Gastroesophageal sphincter (tissue), 3 donors: ENCODE results near the gene FHIP2A.

Experiments
- CTCF ChIP-seq, 4 experiments: fragments of 200-600 bp in 2 of 4; fragments of 450-650 bp in 2 of 4; sonication (generic) in 1 of 4; IDR thresholded peaks; one replicate each; pipeline ENCODE4 v1.5.1; 2017 to 2019; ENCODE audit warnings: antibody characterized with exemption in 4 of 4, mild to moderate bottlenecking in 2 of 4, moderate library complexity in 2 of 4
- POLR2A ChIP-seq, 2 donors: fragments of 450-650 bp; IDR thresholded peaks; one replicate each; pipeline ENCODE4 v1.6.1; 2017; ENCODE audit warnings: antibody characterized with exemption in 2 of 2, mild to moderate bottlenecking in 2 of 2, moderate library complexity in 1 of 2

- no peak for TF ChIP-seq CTCF (IDR thresholded peaks at IDR 0.05)
- TF ChIP-seq POLR2A (IDR thresholded peaks at IDR 0.05), result no peak
Observed at GRCh38 chr10:114871379-114871778, 49.8 kb downstream of the FHIP2A start.
